SH-SY5Y (cell line): ENCODE data around the gene RTL10.

Experiments used
- GATA2 ChIP-seq: IDR thresholded peaks from 2 replicates; pipeline ENCODE4 v1.6.1; 2011; ENCODE audit warnings: mild to moderate bottlenecking, low read depth, low read length
- GATA3 ChIP-seq: IDR thresholded peaks from 2 replicates; pipeline ENCODE4 v1.6.1; 2011; ENCODE audit warnings: low read depth, mild to moderate bottlenecking, low read length, moderate library complexity

DNA sequence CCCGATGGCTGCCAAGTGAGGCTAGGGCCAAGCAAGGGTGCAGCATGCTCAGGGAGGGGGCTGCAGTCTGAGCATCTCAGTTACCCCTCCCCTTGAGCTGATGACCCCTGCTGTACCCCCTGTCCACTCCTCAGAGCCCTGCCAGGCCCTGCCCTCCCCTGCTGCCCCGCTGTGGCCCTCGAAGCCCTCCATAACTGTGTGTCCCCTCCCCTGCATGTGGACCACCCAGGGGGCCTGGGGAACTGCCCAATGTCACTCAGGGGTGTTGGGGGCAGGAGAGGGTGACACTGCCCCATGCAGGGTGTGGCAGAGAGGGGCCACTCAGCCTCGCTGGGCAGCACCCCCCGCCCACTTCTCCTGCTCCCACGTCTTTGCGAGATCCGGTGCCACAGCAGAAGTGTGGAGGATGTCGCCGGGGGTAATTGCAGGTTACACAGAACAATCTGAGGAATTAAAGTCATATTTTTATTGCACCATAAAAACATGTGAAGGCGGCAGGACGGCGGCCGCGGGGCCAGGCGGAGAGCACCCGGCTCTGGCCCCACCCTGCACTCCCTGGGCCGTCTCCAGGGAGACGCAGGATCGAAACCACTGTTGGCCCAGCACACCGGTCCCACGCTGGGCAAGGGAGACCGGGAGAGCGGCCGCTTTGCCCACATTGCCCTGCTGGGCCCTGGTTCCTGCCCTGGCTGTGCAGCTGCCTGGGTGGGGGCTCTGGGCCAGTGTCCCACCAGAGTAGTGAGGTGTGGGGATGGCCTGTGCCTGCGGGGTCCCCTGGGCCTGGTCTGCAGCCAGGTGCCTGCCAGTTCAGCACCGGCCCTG lies 18.7 kb upstream of the RTL10 start:
- TF ChIP-seq GATA2 (no peak), GATA3 (no peak)
